K562 (cell line): ENCODE results near the gene FXYD4. TPM values are rescaled to one million over a fixed set of nuclear protein-coding genes. Genes with fewer than 3 reads are reported as not detected.
A peak's percentile ranks its signal among the peaks of the same experiment; 100 is the strongest.

Experiments
- EZH2 ChIP-seq: IDR thresholded peaks from 2 replicates; pipeline ENCODE4 v1.6.1; 2012; ENCODE audit warnings: low read depth, mild to moderate bottlenecking, inconsistent platforms, low read length, borderline replicate concordance
- MGA ChIP-seq: fragments of 450-650 bp; IDR thresholded peaks from 2 replicates; pipeline ENCODE4 v1.6.1; 2016; ENCODE audit warnings: mild to moderate bottlenecking, moderate library complexity
- polyA plus RNA-seq, 8 experiments: library from polyadenylated mRNA; depleted of rRNA in 4 of 8; stranded (reverse) in 5 of 8; unstranded in 3 of 8; fragments of >200 nt; fragmentation: Nextera tagmentation in 2 of 8; fragmentation: Illumina TruSeq in 1 of 8; extraction: Ambion mirVana in 2 of 8; extraction: Trizol in 1 of 8; gene quantifications; 2 replicates each; pipeline versions ENCODE4 v1.2.1 to v1.2.3, GENCODE V29; 2011 to 2014; ENCODE audit warnings: inconsistent platforms in 1 of 8, missing spikeins in 1 of 8
- total RNA-seq, 7 experiments: library from RNA; depleted of rRNA in 6 of 7; stranded (reverse); fragments of >200 nt in 6 of 7; fragmentation: Illumina TruSeq in 2 of 7; extraction: Trizol in 2 of 7; gene quantifications; 2 replicates each; pipeline versions ENCODE4 v1.2.1 to v1.2.3, GENCODE V29; 2011 to 2021; ENCODE audit warnings: low replicate concordance in 1 of 7
- TF ChIP-seq, protein P1 (sequence below): fragments of 200-600 bp; sonication (generic); IDR thresholded peaks from one replicate; pipeline ENCODE4 v1.6.1; 2012; ENCODE audit warnings: mild to moderate bottlenecking, low read depth, low read length, inconsistent platforms

The FXYD4 gene
- total and polyA plus RNA-seq, 9 of the 15 experiments (the other 6 are each of a cell fraction or from before 2014, with no cell fraction given) = not detected

DNA sequence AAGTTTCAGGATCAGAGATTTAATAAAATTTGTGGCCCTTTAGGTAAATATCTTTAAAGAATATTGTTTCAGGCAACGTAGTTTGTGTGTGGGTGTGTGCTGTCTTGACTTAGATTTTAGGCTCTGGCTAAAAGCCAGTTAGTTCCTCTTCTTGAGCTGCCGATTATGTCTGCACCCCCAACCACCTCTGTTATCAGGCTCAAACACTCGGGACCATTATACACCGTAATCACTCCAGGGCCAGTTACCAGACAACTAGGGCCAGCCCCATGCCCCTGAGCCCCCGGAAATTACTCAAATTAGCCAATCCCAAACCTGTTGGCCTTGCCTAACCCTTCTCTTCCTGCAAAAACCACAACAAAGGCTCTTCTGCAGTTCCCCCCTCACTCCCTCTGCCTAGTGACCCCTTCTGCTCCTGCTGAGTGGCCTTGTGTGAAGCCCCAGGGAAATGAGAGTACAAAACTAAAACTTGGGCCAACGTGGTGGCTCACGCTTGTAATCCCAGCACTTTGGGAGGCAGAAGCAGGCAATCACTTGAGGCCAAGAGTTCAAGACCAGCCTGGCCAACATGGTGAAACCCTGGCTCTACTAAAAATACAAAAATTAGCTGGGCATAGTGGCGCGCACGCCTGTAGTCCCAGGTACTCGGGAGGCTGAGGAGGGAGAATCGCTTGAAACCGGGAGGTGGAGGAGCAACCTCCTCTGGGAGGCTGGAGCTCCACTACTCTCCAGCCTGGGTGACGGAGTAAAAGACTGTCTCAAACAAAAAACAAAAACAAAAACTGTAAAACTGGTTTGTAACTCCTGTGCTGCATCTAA, 46.7 kb downstream of the FXYD4 start (continued):
- TF ChIP-seq, protein P1, sequence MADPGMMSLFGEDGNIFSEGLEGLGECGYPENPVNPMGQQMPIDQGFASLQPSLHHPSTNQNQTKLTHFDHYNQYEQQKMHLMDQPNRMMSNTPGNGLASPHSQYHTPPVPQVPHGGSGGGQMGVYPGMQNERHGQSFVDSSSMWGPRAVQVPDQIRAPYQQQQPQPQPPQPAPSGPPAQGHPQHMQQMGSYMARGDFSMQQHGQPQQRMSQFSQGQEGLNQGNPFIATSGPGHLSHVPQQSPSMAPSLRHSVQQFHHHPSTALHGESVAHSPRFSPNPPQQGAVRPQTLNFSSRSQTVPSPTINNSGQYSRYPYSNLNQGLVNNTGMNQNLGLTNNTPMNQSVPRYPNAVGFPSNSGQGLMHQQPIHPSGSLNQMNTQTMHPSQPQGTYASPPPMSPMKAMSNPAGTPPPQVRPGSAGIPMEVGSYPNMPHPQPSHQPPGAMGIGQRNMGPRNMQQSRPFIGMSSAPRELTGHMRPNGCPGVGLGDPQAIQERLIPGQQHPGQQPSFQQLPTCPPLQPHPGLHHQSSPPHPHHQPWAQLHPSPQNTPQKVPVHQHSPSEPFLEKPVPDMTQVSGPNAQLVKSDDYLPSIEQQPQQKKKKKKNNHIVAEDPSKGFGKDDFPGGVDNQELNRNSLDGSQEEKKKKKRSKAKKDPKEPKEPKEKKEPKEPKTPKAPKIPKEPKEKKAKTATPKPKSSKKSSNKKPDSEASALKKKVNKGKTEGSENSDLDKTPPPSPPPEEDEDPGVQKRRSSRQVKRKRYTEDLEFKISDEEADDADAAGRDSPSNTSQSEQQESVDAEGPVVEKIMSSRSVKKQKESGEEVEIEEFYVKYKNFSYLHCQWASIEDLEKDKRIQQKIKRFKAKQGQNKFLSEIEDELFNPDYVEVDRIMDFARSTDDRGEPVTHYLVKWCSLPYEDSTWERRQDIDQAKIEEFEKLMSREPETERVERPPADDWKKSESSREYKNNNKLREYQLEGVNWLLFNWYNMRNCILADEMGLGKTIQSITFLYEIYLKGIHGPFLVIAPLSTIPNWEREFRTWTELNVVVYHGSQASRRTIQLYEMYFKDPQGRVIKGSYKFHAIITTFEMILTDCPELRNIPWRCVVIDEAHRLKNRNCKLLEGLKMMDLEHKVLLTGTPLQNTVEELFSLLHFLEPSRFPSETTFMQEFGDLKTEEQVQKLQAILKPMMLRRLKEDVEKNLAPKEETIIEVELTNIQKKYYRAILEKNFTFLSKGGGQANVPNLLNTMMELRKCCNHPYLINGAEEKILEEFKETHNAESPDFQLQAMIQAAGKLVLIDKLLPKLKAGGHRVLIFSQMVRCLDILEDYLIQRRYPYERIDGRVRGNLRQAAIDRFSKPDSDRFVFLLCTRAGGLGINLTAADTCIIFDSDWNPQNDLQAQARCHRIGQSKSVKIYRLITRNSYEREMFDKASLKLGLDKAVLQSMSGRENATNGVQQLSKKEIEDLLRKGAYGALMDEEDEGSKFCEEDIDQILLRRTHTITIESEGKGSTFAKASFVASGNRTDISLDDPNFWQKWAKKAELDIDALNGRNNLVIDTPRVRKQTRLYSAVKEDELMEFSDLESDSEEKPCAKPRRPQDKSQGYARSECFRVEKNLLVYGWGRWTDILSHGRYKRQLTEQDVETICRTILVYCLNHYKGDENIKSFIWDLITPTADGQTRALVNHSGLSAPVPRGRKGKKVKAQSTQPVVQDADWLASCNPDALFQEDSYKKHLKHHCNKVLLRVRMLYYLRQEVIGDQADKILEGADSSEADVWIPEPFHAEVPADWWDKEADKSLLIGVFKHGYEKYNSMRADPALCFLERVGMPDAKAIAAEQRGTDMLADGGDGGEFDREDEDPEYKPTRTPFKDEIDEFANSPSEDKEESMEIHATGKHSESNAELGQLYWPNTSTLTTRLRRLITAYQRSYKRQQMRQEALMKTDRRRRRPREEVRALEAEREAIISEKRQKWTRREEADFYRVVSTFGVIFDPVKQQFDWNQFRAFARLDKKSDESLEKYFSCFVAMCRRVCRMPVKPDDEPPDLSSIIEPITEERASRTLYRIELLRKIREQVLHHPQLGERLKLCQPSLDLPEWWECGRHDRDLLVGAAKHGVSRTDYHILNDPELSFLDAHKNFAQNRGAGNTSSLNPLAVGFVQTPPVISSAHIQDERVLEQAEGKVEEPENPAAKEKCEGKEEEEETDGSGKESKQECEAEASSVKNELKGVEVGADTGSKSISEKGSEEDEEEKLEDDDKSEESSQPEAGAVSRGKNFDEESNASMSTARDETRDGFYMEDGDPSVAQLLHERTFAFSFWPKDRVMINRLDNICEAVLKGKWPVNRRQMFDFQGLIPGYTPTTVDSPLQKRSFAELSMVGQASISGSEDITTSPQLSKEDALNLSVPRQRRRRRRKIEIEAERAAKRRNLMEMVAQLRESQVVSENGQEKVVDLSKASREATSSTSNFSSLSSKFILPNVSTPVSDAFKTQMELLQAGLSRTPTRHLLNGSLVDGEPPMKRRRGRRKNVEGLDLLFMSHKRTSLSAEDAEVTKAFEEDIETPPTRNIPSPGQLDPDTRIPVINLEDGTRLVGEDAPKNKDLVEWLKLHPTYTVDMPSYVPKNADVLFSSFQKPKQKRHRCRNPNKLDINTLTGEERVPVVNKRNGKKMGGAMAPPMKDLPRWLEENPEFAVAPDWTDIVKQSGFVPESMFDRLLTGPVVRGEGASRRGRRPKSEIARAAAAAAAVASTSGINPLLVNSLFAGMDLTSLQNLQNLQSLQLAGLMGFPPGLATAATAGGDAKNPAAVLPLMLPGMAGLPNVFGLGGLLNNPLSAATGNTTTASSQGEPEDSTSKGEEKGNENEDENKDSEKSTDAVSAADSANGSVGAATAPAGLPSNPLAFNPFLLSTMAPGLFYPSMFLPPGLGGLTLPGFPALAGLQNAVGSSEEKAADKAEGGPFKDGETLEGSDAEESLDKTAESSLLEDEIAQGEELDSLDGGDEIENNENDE = no peak
- TF ChIP-seq EZH2 (peak; percentile 80; the same call in 1 of the 2 replicates), MGA (peak; percentile 72; the same call in 1 of the 2 replicates)
